Measurements from ENCODE around the gene GPC6. TPM values are rescaled to one million over a fixed set of nuclear protein-coding genes. Genes with fewer than 3 reads are reported as not detected.

Gene GPC6
- total RNA-seq, 1 experiment from 2014 or later: not detected

DNA sequence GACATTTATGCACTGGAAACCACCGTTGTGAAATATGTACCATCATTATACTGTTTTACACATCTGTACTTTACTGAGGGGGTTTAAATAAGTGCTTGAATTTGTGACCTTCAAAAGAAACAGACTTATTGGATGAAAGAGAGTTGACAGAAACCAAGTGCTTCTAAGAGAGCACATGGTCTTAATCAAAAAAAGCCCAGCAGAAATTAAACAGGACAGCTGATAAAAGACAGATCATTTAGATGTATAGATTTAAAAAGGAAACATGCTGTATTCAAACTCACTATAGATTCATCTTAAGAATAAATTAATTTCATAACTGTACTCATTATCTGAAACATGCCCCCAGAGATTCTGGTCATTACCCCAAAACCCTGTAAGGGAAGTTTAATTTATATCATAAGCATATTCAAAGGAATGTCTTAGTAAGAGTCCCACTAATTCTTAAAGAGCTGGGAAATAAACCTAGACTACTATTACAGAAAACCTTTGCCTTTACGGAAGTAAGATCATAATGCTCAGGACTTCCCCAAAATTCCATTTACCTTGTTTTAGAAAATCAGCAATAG lies 831.1 kb downstream of the GPC6 start:
- H3K9me3 Mint-ChIP-seq (ENCODE audit: low read depth, unreplicated experiment): no peaks in the 10 kb centered on the region
- H3K27me3 Mint-ChIP-seq (ENCODE audit: unreplicated experiment): no peaks in the 10 kb centered on the region
- H3K36me3 Mint-ChIP-seq (ENCODE audit: insufficient read depth, unreplicated experiment): no peaks in the 10 kb centered on the region
- no peak for DNase-seq
- H3K4me1 Mint-ChIP-seq (ENCODE audit: low read depth, unreplicated experiment): no peaks in the 10 kb centered on the region
- intact Hi-C loops (cut with micrococcal nuclease; ENCODE audit: unreplicated experiment): no loop called here
- CTCF ChIA-PET: no interaction called here
- H3K4me3 Mint-ChIP-seq (ENCODE audit: low read depth, unreplicated experiment): no peak overlapping the region
- TF ChIP-seq CTCF (IDR thresholded peaks at IDR 0.05; ENCODE audit: unreplicated experiment): no peak
- BruUV-seq (replicated peaks): no TSS peak
- H3K27ac Mint-ChIP-seq (ENCODE audit: unreplicated experiment): no peak overlapping the region

- no peak for TF ChIP-seq CTCF (IDR thresholded peaks at IDR 0.05; ENCODE audit: unreplicated experiment)
- DNase-seq: no peak
- no TSS peak for BruUV-seq (replicated peaks)
- no peaks in the 10 kb centered on the region for H3K27me3 Mint-ChIP-seq (ENCODE audit: unreplicated experiment)
- H3K27ac Mint-ChIP-seq (ENCODE audit: unreplicated experiment): no peak overlapping the region
- H3K4me3 Mint-ChIP-seq (ENCODE audit: low read depth, unreplicated experiment): no peak overlapping the region
- H3K9me3 Mint-ChIP-seq (ENCODE audit: low read depth, unreplicated experiment): no peaks in the 10 kb centered on the region
- intact Hi-C loops (cut with micrococcal nuclease; ENCODE audit: unreplicated experiment): no loop called here
- no peaks in the 10 kb centered on the region for H3K4me1 Mint-ChIP-seq (ENCODE audit: low read depth, unreplicated experiment)
- no peaks in the 10 kb centered on the region for H3K36me3 Mint-ChIP-seq (ENCODE audit: insufficient read depth, unreplicated experiment)
- CTCF ChIA-PET: no interaction called here
Measured at GRCh38 chr13:94058821-94059360, 832.3 kb downstream of the GPC6 start.

DNA sequence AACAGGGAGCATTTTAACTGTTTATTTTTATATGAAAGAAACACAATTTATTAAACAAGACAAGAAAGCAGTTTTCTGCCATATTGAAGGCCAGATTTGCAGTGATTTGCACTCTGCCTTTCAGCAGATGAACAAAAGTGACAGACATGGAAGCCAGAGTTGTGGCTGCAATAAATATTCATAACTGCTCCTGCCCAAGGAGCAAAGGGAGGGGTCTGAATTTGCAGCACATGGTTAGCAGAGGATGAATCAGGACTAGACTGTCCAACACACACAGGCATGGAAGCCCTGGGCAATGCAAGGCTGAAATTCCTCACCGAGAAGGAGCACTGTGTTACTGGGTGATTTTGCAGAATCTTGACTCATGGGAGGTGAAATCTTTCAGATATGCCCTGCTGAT lies 834.7 kb downstream of the GPC6 start:
- Mint-ChIP-seq H3K27ac (ENCODE audit: unreplicated experiment) (no peak overlapping the region), H3K27me3 (ENCODE audit: unreplicated experiment) (no peaks in the 10 kb centered on the region), H3K9me3 (ENCODE audit: low read depth, unreplicated experiment) (no peaks in the 10 kb centered on the region), H3K4me1 (ENCODE audit: low read depth, unreplicated experiment) (no peaks in the 10 kb centered on the region), H3K4me3 (ENCODE audit: low read depth, unreplicated experiment) (no peak overlapping the region), H3K36me3 (ENCODE audit: insufficient read depth, unreplicated experiment) (no peaks in the 10 kb centered on the region)
- CTCF ChIA-PET: no interaction called here
- DNase-seq: no peak
- no peak for TF ChIP-seq CTCF (IDR thresholded peaks at IDR 0.05; ENCODE audit: unreplicated experiment)
- no TSS peak for BruUV-seq (replicated peaks)
- intact Hi-C loops (cut with micrococcal nuclease; ENCODE audit: unreplicated experiment): no loop called here

DNA sequence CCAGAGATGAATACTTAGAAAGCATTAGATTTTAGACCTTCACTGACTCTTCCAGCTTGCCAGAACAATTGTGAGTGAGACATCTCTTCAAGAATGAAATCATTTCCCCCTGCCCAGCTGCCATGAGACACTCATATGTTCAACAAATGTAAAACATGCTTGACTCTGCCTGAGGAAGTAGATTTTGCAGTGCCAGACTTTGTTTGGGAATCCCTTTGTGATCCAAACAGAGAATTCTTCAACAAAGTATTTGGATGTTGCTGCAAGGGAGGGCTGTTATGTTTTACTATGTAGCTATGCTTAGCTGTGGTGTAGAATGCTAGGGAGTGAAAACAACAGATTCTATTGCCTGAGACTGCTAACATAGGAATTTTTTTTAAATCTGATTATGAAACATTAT lies 836.5 kb downstream of the GPC6 start:
- intact Hi-C loops (cut with micrococcal nuclease; ENCODE audit: unreplicated experiment): no loop called here
- Mint-ChIP-seq H3K9me3 (ENCODE audit: low read depth, unreplicated experiment) (no peaks in the 10 kb centered on the region), H3K4me3 (ENCODE audit: low read depth, unreplicated experiment) (no peak overlapping the region), H3K36me3 (ENCODE audit: insufficient read depth, unreplicated experiment) (no peaks in the 10 kb centered on the region), H3K4me1 (ENCODE audit: low read depth, unreplicated experiment) (no peaks in the 10 kb centered on the region), H3K27ac (ENCODE audit: unreplicated experiment) (no peak overlapping the region), H3K27me3 (ENCODE audit: unreplicated experiment) (no peaks in the 10 kb centered on the region)
- CTCF ChIA-PET: no interaction called here
- no peak for DNase-seq
- TF ChIP-seq CTCF (IDR thresholded peaks at IDR 0.05; ENCODE audit: unreplicated experiment): no peak
- BruUV-seq (replicated peaks): no TSS peak

Measured in Calu3 (cell line).